Measurements from ENCODE around the gene ALAS1.

ALAS1 gene

DNA sequence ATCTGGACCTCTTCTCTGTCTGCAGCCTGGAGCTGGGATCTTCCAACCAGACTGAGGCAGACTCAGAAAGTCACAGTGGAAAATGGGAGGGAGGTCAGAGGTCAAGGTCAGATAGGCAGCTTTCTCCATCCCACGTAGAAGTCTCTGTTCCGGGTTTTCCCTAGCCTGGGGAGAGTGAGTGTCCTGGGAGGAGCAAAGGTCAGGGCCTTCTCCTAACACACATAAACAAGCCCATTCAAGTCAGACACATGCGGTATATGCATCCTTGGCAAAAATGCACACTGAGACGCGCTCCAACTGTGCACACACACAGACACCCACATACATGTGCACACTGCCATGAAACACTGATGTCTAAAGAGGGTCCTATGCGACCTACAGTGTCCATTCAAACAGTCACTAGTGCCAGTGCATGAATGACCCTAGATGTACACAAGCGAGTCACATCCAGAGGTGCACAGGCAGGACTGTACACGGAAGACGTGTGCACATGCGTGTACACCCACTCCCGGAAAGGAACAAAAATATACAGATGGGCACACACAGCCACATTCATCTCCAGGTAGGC is 40.3 kb downstream of the ALAS1 start:
- peak overlapping the region; percentile 90 to 92 for H3K4me3 ChIP-seq (replicated peaks in 1 of 2; ENCODE audit: low read depth in 2 of 2, low read length in 2 of 2)
- no peak for DNase-seq (ENCODE audit: low read depth in 2 of 2)
- TF ChIP-seq, protein P1, sequence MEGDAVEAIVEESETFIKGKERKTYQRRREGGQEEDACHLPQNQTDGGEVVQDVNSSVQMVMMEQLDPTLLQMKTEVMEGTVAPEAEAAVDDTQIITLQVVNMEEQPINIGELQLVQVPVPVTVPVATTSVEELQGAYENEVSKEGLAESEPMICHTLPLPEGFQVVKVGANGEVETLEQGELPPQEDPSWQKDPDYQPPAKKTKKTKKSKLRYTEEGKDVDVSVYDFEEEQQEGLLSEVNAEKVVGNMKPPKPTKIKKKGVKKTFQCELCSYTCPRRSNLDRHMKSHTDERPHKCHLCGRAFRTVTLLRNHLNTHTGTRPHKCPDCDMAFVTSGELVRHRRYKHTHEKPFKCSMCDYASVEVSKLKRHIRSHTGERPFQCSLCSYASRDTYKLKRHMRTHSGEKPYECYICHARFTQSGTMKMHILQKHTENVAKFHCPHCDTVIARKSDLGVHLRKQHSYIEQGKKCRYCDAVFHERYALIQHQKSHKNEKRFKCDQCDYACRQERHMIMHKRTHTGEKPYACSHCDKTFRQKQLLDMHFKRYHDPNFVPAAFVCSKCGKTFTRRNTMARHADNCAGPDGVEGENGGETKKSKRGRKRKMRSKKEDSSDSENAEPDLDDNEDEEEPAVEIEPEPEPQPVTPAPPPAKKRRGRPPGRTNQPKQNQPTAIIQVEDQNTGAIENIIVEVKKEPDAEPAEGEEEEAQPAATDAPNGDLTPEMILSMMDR (IDR thresholded peaks at IDR 0.05; ENCODE audit: low read depth, low read length), result no peak

DNA sequence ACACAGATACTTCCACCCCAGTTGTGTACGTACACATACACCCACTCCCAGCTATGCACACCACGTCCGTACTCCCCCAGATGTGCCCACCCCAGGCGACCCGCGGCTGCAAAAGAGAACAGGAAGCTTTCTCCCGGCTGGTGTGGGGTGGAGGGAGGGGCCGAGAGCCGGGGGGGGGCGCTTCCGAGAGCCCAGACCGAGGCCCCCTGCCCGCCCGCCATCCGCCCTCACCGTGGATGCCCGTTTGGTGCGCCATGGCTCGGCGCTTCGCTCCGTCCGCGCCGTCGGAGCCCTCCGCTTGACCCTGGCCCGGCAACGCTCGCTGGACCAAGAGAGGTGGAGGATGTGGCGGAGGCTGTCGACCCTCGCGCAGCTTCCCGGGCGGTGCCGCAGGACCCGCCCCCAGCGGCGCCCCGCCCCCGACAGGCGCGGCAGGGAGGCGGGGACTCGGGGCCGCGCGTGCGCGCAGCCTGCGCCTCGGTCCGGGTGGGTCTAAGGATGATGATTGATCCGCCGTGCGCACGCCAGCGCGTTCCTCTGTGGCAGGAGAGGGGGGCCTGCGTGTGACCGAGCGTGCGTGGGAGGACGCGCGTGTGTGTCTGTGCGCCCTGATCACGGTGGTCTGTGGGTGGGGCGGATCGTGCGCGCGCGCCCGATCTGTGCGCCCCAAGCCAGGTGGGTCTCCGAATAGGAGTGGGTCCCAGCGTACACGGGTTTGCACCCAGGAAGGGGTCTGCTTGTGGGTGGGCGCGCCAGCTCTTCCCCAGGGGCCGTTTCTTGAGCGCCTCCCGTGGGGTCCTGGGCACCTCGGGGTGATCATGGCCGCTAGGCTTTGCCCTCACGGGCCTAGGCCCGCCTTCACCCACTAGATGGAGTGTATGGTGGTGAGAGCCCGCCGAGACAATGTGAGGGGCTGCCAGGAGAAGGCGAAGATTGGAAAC is 41.1 kb downstream of the ALAS1 start, which contains the start of gene TWF2:
Gene TWF2, minus strand, starts transcription at position 398 of the 941 bp plus-strand sequence. Its CDS starts 142 bp downstream, at position 256.
- H3K4me3 ChIP-seq (replicated peaks in 1 of 2; ENCODE audit: low read depth in 2 of 2, low read length in 2 of 2), result peak within 1 kb of the TSS; percentile 90 to 92
- peak; percentile 74 to 82 for DNase-seq (ENCODE audit: low read depth in 2 of 2)

DNA sequence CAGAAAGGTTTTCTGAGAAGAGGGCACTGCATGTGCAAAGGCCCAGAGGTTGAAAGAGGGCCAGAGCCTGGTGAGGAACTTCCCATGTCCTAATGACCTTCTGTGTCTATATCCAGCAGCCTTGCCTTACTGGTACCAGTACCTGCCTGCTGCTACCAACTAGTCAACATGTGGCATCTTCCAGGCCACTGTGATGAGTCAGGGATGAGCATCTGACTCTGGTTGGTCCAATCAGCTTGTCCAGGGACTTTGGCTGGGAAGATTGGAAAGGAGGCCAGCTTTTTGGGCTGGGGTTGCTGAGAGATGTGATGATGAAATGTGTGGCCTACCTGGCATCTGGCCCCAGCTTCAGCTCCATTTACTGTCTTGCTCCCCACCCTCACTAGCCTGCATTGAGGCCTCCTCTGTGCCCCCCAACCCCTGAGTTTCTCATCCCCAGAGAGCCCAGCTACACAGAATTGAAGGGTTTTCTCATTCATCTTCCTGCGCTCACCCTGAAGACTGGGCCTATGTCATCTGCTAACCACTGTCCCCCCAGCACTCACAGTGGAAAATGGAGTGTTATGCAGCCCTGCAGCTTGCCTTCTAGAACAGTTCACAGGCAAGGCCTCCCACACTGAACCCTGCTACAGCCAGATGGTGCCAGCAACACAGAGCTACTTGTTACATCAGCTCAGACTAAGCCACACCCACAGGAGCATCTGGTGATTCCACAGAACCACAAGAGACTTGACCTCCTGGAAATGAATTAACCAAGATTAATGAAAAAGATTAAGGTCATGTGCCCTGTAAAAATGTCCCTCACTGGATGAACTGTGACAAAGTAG is 42.3 kb downstream of the ALAS1 start:
- TF ChIP-seq, protein P1 (IDR thresholded peaks at IDR 0.05; ENCODE audit: low read depth, low read length), result peak; percentile 8
- peak; percentile 93 to 95 for DNase-seq (ENCODE audit: low read depth in 2 of 2)
- peak overlapping the region in 1 of 2 donors; percentile 90 for H3K4me3 ChIP-seq (replicated peaks in 1 of 2; ENCODE audit: low read depth in 2 of 2, low read length in 2 of 2)

More for the DNA sequence above, 41.1 kb downstream of the ALAS1 start, which contains the start of gene TWF2:
- TF ChIP-seq, protein P1 (IDR thresholded peaks at IDR 0.05; ENCODE audit: low read depth, low read length), result peak; percentile 41

DNA sequence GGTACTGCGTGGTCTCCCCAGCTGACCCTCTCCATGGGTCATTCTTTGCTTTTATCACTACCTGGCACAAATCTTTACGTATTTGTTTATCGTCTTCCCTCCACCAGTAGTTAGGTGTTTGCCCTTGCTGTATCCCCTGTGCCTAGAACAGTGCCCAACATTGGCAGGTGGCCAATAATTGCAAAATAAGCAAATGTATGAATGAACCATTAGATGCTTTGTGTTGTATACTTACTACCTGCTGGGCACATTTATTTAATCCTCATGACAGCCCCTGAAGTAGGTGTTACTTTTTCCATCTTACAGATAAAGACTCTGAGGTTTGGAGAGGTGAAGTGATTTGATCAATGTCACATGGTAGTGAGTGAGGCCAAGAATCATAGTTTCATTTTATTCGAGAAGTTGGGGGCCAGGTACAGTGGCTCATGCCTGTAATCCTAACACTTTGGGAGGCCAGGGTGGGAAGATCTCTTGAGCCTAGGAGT is 43.0 kb downstream of the ALAS1 start:
- TF ChIP-seq, protein P1 (IDR thresholded peaks at IDR 0.05; ENCODE audit: low read depth, low read length), result no peak
- no peak for DNase-seq (ENCODE audit: low read depth in 2 of 2)
- H3K4me3 ChIP-seq (replicated peaks in 1 of 2; ENCODE audit: low read depth in 2 of 2, low read length in 2 of 2), result no peak overlapping the region

DNA sequence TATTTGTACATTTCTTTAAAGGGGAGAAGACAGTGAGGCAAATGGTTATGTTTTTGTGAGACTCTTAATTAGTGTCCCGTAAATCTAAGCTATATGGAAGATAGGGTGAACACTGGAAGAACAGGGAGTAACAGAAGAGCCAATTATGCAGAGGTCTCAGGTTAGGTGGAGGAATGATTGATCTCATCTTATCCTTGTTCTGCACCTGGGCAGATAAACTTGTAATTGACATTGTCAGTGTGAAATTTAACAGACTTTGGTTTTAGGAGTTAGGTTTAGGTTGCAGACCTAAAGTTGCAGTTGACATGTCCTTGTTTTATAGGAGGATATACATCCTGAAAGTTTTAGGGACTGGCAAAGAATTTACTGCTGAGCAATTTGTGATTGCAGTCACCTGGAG is 44.1 kb downstream of the ALAS1 start:
- no peak overlapping the region for H3K4me3 ChIP-seq (replicated peaks in 1 of 2; ENCODE audit: low read depth in 2 of 2, low read length in 2 of 2)
- DNase-seq (ENCODE audit: low read depth in 2 of 2), result no peak
- TF ChIP-seq, protein P1 (IDR thresholded peaks at IDR 0.05; ENCODE audit: low read depth, low read length), result no peak

Measured in cardiac fibroblast (primary cell).